ENCODE measurements around the gene DIS3L2.

Gene DIS3L2

DNA sequence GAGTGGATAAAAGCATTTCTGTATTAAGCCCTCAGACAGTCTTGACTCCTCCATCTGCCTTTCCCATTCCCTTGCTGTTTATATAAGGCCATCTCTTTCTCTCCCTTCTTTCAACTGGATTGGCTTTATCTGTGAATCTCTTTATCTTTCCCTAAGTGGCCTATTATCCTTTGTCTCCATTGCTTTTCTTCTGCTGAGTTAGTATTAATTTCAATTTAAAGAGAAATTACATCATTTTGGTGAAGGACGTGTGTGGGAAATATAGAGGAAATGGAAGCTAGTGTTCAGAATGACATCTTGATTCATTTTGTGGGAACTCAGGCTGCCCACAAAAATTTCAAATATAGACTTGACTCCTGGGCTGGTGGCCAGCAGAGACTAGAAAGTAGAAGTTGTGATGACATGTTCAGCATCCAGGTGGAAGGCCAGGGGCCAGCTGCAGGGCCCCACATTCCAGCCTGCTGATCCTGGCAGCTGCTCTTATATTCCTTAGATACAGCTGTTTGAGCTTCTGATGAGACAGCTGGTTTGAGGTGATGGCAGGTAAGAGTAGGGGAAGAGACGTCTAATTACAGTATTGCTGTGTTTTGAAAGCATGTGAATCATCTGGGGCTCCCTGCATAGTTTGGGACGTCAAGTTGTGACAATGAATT, 52.3 kb downstream of the DIS3L2 start:
- ChIA-PET CTCF (interaction anchor here (0.9 to 2.4 kb wide), 3 partner anchors 11 to 19 kb away, joined by 3 to 9 read pairs (median 5); no protein-coding TSS in a partner anchor), POLR2A (no interaction called here)
- TF ChIP-seq, protein P1, sequence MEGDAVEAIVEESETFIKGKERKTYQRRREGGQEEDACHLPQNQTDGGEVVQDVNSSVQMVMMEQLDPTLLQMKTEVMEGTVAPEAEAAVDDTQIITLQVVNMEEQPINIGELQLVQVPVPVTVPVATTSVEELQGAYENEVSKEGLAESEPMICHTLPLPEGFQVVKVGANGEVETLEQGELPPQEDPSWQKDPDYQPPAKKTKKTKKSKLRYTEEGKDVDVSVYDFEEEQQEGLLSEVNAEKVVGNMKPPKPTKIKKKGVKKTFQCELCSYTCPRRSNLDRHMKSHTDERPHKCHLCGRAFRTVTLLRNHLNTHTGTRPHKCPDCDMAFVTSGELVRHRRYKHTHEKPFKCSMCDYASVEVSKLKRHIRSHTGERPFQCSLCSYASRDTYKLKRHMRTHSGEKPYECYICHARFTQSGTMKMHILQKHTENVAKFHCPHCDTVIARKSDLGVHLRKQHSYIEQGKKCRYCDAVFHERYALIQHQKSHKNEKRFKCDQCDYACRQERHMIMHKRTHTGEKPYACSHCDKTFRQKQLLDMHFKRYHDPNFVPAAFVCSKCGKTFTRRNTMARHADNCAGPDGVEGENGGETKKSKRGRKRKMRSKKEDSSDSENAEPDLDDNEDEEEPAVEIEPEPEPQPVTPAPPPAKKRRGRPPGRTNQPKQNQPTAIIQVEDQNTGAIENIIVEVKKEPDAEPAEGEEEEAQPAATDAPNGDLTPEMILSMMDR (IDR thresholded peaks at IDR 0.05; ENCODE audit: control extremely low read depth, extremely low read depth, low read depth, missing control alignments): no peak
- no peak for DNase-seq (ENCODE audit: extremely low spot score)

DNA sequence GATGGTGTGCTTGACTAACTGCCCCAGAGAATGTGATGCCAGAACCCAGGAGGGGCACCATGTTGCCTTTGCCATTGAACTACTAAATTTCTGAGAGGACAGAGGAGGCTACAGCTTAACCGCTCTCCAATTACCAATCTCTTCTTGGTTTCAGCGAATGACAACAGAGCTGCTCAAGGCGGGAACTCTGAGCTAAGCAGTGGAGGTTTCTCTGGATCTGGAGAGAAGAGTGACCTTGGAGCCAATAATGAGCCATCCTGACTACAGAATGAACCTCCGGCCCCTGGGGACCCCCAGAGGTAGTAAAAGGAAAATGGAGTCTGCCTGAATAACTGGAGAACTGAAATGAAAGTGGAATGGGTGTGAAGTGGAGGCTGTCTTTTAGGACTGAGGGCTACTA, 53.2 kb downstream of the DIS3L2 start:
- ChIA-PET POLR2A (no interaction called here), CTCF (interaction anchor here (1.3 to 2.4 kb wide), 2 partner anchors 10 to 12 kb away, joined by 5 to 9 read pairs; no protein-coding TSS in a partner anchor)
- no peak for DNase-seq (ENCODE audit: extremely low spot score)
- TF ChIP-seq, protein P1 (IDR thresholded peaks at IDR 0.05; ENCODE audit: control extremely low read depth, extremely low read depth, low read depth, missing control alignments): no peak

DNA sequence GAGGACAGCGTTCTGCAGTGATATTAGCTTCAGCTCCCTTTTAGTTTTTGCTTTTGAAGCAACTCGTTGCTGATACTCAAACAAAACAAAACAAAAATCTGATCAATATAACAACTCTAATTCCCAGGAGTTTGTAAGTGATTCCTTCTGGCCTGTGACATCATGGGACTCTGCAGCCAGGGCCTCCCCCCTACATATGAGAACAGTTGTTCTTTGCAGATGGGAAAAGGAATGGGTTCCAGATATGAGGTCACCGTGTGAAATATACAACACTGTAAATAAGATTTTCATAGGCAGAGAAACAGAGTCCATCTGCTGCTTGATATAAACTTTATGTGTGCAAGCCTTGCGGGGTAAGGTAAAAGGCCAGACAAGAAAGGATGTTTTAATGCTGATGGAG, 56.7 kb downstream of the DIS3L2 start:
- no peak for DNase-seq (ENCODE audit: extremely low spot score)

DNA sequence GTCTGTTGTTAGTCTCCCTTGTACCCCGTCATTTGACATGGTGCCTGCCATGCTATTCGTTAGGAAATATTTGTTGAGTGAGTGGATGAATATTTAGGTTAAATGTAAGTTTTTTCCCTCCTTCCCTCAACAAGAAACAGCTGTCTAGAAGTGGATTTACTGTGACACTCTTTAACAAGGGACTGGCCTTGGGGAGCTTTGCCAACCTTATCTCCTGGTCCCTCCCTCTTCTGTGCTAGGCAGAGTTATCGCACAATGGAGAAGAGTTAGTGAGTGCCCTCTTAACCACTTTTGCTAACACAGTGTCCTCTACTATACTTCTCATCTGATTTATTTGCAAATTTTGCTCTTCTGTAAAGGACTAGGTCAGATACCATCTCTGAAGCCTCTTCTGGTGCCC, 61.2 kb downstream of the DIS3L2 start:
- DNase-seq (ENCODE audit: extremely low spot score): no peak
- ChIA-PET CTCF (interaction anchor here (0.6 to 1.4 kb wide), 4 partner anchors 8 to 122 kb away, joined by 3 read pairs; no protein-coding TSS in a partner anchor), POLR2A (no interaction called here)
- TF ChIP-seq, protein P1 (IDR thresholded peaks at IDR 0.05; ENCODE audit: control extremely low read depth, extremely low read depth, low read depth, missing control alignments): no peak

More for the DNA sequence above, 56.7 kb downstream of the DIS3L2 start:
- ChIA-PET POLR2A (no interaction called here), CTCF (interaction anchor here (1.3 kb wide), 1 partner anchor 51 kb away, joined by 3 read pairs; no protein-coding TSS in a partner anchor)
- TF ChIP-seq, protein P1 (IDR thresholded peaks at IDR 0.05; ENCODE audit: control extremely low read depth, extremely low read depth, low read depth, missing control alignments): no peak

DNA sequence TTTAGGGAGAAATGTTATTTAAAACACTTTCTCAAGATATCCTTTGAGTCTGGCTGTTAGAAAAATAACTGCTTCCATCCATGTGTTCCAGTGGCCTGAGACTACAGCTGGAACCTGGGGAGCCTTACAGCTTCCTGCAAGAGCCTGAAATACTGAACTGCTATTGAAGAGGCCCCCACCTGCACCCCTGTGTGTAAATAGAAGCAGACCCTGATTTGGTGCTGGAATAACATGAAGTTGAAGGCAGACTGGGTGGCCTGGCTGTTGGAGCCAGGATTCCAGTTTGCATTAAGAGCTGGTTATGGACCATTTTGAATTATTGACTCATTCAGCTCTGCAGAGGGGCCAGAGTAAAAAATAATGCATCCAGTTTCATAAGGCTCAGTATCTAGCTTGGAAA, 61.9 kb downstream of the DIS3L2 start:
- no peak for DNase-seq (ENCODE audit: extremely low spot score)
- POLR2A ChIA-PET: no interaction called here

DNA sequence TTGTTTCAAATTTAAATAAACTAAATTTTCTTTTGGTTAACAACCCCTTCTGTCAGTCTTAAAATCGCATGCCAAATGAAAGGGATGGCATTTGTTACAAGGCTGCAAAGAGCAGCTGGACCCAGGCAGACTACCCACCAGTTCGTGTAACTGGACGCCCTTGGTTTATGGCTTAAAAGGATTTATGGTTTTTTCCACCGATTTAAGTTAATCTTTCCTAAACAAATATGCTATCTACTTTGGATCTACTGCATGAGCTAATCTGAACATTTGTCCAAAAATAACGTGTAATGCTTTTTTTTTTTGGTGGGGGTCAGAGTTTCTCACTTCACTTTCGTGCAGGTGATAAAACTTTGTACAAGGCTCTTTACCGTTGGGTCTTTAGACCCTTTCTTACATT, 62.9 kb downstream of the DIS3L2 start:
- DNase-seq (ENCODE audit: extremely low spot score): no peak
- TF ChIP-seq, protein P1 (IDR thresholded peaks at IDR 0.05; ENCODE audit: control extremely low read depth, extremely low read depth, low read depth, missing control alignments): no peak
- POLR2A ChIA-PET: no interaction called here
- CTCF ChIA-PET: interaction anchor here (1.3 to 2.0 kb wide), 2 partner anchors 10 to 216 kb away, joined by 3 to 9 read pairs; no protein-coding TSS in a partner anchor

More for the DNA sequence above, 61.9 kb downstream of the DIS3L2 start:
- TF ChIP-seq, protein P1 (IDR thresholded peaks at IDR 0.05; ENCODE audit: control extremely low read depth, extremely low read depth, low read depth, missing control alignments): no peak
- CTCF ChIA-PET: interaction anchor here (0.9 to 2.0 kb wide), 3 partner anchors 9 to 31 kb away, joined by 3 to 9 read pairs (median 3); no protein-coding TSS in a partner anchor
